GM18519 (cell line): Measurements from ENCODE around the gene KPNA3.

Experiments used
- ATAC-seq: cut with Tn5 transposase; IDR thresholded peaks from one replicate; pipeline ENCODE4 v1.9.1; 2021; ENCODE audit warnings: mild to moderate bottlenecking, moderate library complexity; ENCODE audit not compliant: unreplicated experiment, low FRiP score

KPNA3 gene

GRCh38 chr13:49690133-49690994, 102.1 kb downstream of the KPNA3 start:
- peak; percentile 18 for ATAC-seq

GRCh38 chr13:49683489-49683888, 109.0 kb downstream of the KPNA3 start:
- ATAC-seq: peak; percentile 61

DNA sequence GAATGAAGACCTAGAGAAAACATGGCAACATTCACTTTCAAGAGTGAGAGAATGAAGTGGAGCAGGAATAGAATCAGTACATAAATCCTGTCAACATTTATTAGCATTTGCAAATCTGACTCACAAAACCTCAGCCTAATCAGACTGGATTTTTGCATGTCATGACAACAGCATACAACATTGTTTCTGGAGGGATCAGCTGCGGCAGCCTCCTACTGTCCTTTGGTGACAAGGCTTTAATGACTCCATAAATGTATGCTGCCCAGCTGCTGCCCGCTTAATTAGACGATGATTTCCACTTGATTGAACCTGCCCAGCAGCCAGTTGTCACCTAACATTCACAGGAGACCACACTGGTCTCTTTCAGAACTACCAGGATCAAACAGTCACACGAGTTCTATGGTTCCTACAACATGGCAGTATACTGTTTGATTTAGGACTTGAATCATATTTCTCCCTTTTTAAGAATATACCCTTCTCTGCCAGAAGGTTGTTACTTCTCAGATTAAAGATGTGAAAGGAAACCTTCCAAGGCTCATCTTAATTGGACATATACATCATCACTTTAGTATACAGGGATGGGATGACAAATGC, 110.5 kb downstream of the KPNA3 start:
- no peak for ATAC-seq

GRCh38 chr13:49679246-49679645, 113.2 kb downstream of the KPNA3 start:
- ATAC-seq: no peak

DNA sequence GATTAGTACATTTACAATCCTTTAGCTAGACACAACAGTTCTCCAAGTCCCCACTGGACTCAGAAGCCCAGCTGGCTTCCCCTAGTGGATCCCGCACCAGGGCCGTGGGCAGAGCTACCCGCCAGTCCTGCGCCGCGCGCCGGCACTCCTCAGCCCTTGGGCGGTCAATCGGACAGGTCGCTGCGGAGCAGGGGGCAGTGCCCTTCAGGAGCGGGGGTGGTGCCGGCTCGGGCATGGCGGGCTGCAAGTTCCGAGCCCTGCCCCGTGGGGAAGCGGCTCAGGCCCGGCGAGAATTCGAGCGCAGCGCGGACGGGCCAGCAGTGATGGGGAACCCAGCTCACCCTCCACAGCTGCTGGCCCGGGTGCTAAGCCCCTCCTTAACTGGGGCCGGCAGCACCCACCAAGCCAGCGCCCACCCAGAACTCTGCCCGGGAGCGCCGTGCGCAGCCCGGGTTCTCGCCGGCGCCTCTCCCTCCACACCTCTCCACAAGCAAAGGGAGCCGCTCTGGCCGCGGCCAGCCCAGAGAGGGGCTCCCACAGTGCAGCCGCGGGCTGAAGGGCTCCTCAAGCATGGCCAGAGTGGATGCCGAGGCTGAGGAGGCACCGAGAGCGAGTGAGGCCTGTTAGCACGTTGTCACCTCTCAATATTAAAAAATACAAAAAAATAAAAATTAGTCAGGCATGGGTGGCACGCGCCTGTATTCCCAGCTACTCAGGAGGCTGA, 114.1 kb downstream of the KPNA3 start:
- ATAC-seq: no peak

DNA sequence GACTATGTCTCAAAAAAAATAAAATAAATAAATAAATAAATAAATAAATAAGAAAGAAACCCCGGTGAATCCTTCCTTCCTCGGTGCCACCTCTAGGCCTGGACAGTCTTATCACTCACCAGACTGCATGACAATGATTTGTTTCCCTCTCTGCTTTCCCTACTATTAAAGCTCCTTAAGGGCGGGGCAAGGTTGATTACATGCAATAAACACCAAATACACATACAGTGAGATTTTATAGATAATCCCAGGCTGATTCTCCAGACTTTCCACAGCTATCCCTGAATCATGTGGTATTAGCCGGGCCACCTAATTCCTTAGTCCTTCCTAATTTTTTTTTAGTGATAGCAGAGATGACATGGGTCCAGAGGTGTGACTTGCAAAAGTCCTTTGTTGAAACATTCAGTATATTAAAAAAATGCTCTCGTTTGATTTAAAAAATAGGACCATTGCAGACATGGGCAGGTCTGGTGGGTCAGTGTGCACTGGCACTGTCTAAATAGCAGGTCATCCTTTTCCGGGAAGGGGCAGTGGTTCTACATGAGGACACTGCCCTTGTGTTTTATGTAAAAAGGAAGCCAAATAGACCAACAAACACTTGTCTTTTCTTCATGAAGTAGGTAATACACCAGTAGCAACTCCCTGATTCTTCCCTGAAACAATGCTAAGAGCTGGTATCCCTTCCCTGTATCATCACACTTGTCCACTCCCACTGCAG, 115.7 kb downstream of the KPNA3 start:
- no peak for ATAC-seq

- ATAC-seq: no peak
Observed at GRCh38 chr13:49670828-49671227, 121.7 kb downstream of the KPNA3 start.

GRCh38 chr13:49669735-49670309, 122.7 kb downstream of the KPNA3 start:
- ATAC-seq: no peak

GRCh38 chr13:49667773-49668172, 124.7 kb downstream of the KPNA3 start:
- ATAC-seq: no peak

- ATAC-seq: no peak
Observed at GRCh38 chr13:49664606-49665005, 127.9 kb downstream of the KPNA3 start.

GRCh38 chr13:49657241-49657641, 135.2 kb downstream of the KPNA3 start:
- ATAC-seq: no peak

DNA sequence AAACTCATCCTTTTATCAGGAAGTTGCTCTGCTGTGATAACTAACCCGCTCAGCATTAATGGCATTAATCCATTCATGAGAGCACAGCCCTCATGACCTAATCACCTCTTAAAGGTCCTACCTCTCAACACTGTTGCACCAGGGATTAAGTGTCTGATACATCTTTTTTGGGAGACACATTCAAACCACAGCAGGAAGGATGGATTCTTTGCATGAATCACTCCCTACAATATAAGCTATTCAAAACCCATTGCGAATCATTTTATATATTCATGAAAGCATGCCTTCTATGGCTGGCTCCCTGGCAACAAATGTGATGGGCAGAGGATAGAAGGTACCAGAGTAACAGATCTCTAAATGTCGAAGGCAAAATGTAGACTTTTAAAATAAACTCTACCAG, 136.6 kb downstream of the KPNA3 start:
- no peak for ATAC-seq

GRCh38 chr13:49654011-49654410, 138.5 kb downstream of the KPNA3 start:
- ATAC-seq: no peak

DNA sequence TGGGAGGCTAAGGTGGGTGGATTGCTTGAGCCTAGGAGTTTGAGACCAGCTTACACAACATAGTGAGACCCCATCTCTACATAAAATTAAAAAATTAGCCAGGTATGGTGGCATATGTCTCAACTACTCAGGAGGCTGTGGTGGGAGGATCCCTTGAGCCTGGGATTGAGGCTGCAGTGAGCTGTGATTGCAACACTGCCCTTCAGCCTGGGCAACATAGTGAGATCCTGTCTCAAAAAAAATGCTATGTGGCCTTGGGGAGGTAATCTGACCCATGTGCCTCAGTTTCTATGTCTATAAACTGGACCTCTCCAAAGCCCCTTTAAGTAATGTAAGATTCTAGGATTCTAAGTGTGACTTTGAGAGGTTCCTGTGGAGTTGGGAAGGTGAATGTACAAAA, 139.0 kb downstream of the KPNA3 start:
- ATAC-seq: no peak

- no peak for ATAC-seq
Observed at GRCh38 chr13:49652355-49653305, 139.9 kb downstream of the KPNA3 start.

- ATAC-seq: no peak
Observed at GRCh38 chr13:49651570-49652354, 140.7 kb downstream of the KPNA3 start.

- no peak for ATAC-seq
Observed at GRCh38 chr13:49649963-49650312, 142.5 kb downstream of the KPNA3 start.
